Effector memory CD4-positive, alpha-beta T cell (primary cell): ENCODE measurements around the gene PTPRK.

Experiments
- DNase-seq, 3 donors: peaks; one replicate each; pipeline ENCODE4 v3.0.0-alpha.2; 2020
- H3K27ac ChIP-seq: 2 replicates; pipeline ENCODE4 v1.7.0; 2013; ENCODE audit warnings: mild to moderate bottlenecking, low read length, moderate library complexity; ENCODE audit not compliant: insufficient read depth, poor library complexity, severe bottlenecking
- H3K27me3 ChIP-seq: replicated peaks from 2 replicates; pipeline ENCODE4 v1.7.0; 2013; ENCODE audit warnings: mild to moderate bottlenecking, low read length; ENCODE audit not compliant: insufficient read depth, control insufficient read depth, poor library complexity, severe bottlenecking
- H3K36me3 ChIP-seq: 2 replicates; pipeline ENCODE4 v1.7.0; 2013; ENCODE audit warnings: mild to moderate bottlenecking, low read length, moderate library complexity; ENCODE audit not compliant: control insufficient read depth, insufficient read depth
- H3K4me1 ChIP-seq: 2 replicates; pipeline ENCODE4 v1.7.0; 2013; ENCODE audit warnings: low read length, mild to moderate bottlenecking; ENCODE audit not compliant: control insufficient read depth, insufficient read depth, poor library complexity, severe bottlenecking
- H3K4me3 ChIP-seq: 2 replicates; pipeline ENCODE4 v1.7.0; 2013; ENCODE audit warnings: low read length, low read depth, mild to moderate bottlenecking; ENCODE audit not compliant: insufficient read depth, poor library complexity, severe bottlenecking
- H3K9me3 ChIP-seq: 2 replicates; pipeline ENCODE4 v1.7.0; 2013; ENCODE audit warnings: mild to moderate bottlenecking, low read length, moderate library complexity; ENCODE audit not compliant: control insufficient read depth

The PTPRK gene

GRCh38 chr6:128046033-128046432 lies 474.4 kb downstream of the PTPRK start:
- no peak for DNase-seq
- no peak overlapping the region for H3K4me3 ChIP-seq
- H3K4me1 ChIP-seq, result no peaks in the 10 kb centered on the region
- no peaks in the 10 kb centered on the region for H3K36me3 ChIP-seq
- no peaks in the 10 kb centered on the region for H3K27me3 ChIP-seq
- H3K9me3 ChIP-seq, result no peaks in the 10 kb centered on the region
- H3K27ac ChIP-seq, result no peak overlapping the region

DNA sequence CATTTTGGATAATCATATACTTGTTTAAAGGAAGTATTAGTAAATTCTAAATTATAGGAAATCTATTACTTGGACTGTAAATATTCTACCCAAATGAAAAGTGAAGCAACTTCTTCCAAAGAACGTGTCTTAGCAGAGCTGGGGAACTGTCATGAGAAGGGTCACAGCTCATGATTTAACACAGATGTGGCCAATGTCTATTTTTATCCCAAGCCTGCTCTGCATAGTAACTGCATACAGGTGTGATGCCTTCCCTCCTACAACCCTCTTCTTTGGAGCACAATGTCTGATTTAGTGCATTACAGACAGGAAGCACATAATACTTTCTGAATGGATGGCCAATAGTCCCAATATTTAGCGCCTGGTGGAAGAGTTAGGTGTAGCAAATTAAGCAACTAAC lies 480.9 kb downstream of the PTPRK start:
- no peaks in the 10 kb centered on the region for H3K4me1 ChIP-seq
- no peaks in the 10 kb centered on the region for H3K27me3 ChIP-seq
- H3K4me3 ChIP-seq, result no peak overlapping the region
- no peaks in the 10 kb centered on the region for H3K36me3 ChIP-seq
- no peaks in the 10 kb centered on the region for H3K9me3 ChIP-seq
- H3K27ac ChIP-seq, result no peak overlapping the region
- DNase-seq, result no peak

DNA sequence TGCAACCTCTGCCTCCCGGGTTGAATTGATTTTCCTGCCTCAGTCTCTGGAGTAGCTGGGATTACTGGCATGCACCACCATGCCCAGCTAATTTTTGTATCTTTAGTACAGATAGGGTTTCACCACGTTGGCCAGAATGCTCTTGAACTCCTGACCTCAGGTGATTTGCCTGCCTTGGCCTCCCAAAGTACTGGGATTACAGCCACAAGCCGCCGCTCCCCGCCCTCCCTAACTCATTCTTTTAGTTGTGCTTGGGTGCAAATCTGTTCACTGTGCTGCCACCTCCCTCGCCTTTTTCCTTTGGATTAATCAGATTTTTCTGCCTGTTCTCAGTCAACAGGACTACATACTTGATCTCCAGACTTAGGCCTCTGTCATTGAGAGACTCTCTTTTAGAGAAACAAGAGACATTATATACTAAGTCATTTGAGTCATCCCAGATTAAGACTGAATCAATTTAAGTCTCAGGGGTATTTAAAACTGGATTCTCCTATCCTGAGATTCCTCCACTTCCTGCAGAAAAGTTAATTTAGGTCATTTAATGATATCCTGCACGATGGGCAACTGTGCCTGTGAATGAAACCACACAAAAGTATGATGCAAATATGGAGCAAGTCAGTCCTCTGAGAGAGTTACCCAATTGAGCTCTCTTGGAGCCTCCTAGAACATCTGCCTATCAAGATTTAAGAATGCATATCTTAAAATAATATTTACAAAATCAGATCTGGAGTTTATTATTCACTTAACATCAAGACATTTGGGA lies 483.4 kb downstream of the PTPRK start:
- H3K27me3 ChIP-seq, result no peaks in the 10 kb centered on the region
- no peaks in the 10 kb centered on the region for H3K9me3 ChIP-seq
- no peaks in the 10 kb centered on the region for H3K36me3 ChIP-seq
- H3K27ac ChIP-seq, result no peak overlapping the region
- no peak for DNase-seq
- no peak overlapping the region for H3K4me3 ChIP-seq
- H3K4me1 ChIP-seq, result no peaks in the 10 kb centered on the region

DNA sequence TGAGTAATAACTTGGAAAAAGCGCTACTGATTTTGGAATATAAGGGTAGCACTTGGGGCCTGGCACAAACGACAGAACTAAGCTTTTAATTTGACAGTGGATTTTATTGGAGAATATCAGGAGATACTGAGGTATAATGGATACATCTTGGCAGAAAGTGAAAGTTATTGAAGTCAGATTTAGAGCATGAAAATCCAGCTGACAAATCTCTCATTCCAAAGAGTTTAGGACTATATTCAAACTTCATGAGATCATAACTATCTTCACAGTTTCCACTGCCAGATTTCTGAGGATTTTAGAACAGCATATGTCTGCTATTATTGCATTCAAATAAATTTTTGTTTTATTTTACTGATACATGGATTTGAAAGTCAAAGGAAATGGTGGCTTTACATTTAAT lies 487.2 kb downstream of the PTPRK start:
- Histone ChIP-seq H3K27me3 (no peaks in the 10 kb centered on the region), H3K9me3 (no peaks in the 10 kb centered on the region), H3K4me1 (no peaks in the 10 kb centered on the region), H3K4me3 (no peak overlapping the region), H3K36me3 (no peaks in the 10 kb centered on the region), H3K27ac (no peak overlapping the region)
- DNase-seq, result no peak

GRCh38 chr6:128032042-128032441 lies 488.4 kb downstream of the PTPRK start:
- no peaks in the 10 kb centered on the region for H3K36me3 ChIP-seq
- no peak for DNase-seq

GRCh38 chr6:128029826-128030225 lies 490.6 kb downstream of the PTPRK start:
- no peaks in the 10 kb centered on the region for H3K4me1 ChIP-seq
- H3K4me3 ChIP-seq, result no peak overlapping the region
- H3K36me3 ChIP-seq, result no peaks in the 10 kb centered on the region
- DNase-seq, result no peak
- no peaks in the 10 kb centered on the region for H3K27me3 ChIP-seq
- H3K9me3 ChIP-seq, result no peaks in the 10 kb centered on the region
- H3K27ac ChIP-seq, result no peak overlapping the region

More at GRCh38 chr6:128032042-128032441, 488.4 kb downstream of the PTPRK start:
- no peak overlapping the region for H3K4me3 ChIP-seq
- H3K27me3 ChIP-seq, result no peaks in the 10 kb centered on the region
- no peaks in the 10 kb centered on the region for H3K9me3 ChIP-seq
- no peaks in the 10 kb centered on the region for H3K4me1 ChIP-seq
- no peak overlapping the region for H3K27ac ChIP-seq

DNA sequence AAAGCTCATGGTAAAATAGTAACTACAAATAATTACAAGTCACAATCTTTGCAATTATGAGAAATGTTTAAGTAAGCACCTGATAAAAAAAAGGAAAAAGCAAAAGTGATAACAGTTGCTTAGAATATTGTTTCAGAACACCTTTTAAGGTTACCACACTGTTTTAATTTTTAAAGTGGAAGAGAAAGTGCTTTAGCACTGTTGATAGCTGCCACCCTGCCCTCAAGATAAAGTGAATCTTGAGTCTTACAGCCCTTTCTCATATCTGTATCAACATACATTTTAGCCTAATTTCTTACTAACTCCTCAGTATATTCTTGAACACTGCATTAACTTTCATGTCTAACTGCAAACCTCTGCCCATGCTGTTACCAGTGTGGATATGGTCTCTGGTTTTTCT lies 492.2 kb downstream of the PTPRK start:
- H3K36me3 ChIP-seq, result no peaks in the 10 kb centered on the region
- DNase-seq, result no peak
- H3K4me1 ChIP-seq, result no peaks in the 10 kb centered on the region
- no peaks in the 10 kb centered on the region for H3K27me3 ChIP-seq
- no peak overlapping the region for H3K27ac ChIP-seq
- no peak overlapping the region for H3K4me3 ChIP-seq
- H3K9me3 ChIP-seq, result no peaks in the 10 kb centered on the region

GRCh38 chr6:128025478-128025877 lies 494.9 kb downstream of the PTPRK start:
- H3K27ac ChIP-seq, result no peak overlapping the region

GRCh38 chr6:128024969-128025368 lies 495.4 kb downstream of the PTPRK start:
- no peaks in the 10 kb centered on the region for H3K4me1 ChIP-seq
- H3K27ac ChIP-seq, result no peak overlapping the region
- DNase-seq, result no peak
- no peaks in the 10 kb centered on the region for H3K36me3 ChIP-seq
- no peaks in the 10 kb centered on the region for H3K27me3 ChIP-seq
- H3K9me3 ChIP-seq, result no peaks in the 10 kb centered on the region
- no peak overlapping the region for H3K4me3 ChIP-seq

More at GRCh38 chr6:128025478-128025877, 494.9 kb downstream of the PTPRK start:
- Histone ChIP-seq H3K9me3 (no peaks in the 10 kb centered on the region), H3K4me3 (no peak overlapping the region), H3K27me3 (no peaks in the 10 kb centered on the region), H3K4me1 (no peaks in the 10 kb centered on the region), H3K36me3 (no peaks in the 10 kb centered on the region)
- DNase-seq, result no peak

DNA sequence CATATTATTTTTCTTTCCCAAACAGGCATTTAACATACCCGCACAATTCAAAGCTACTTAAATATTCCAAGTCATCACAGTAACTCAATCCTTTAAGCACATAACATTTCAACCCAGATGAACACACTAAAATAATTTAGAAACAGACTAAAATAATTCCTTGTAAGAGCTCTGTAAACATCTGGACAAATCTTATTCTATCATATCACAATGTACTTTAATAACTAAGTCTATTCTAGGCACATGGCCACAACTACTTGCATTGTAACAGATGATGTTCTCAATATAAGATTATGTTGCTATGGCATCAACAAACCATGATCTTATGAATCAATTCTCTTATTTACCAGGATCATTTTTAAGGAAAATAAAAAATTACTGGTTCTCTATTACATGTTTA lies 496.4 kb downstream of the PTPRK start:
- no peaks in the 10 kb centered on the region for H3K36me3 ChIP-seq
- DNase-seq, result no peak
- no peaks in the 10 kb centered on the region for H3K27me3 ChIP-seq
- no peak overlapping the region for H3K4me3 ChIP-seq
- H3K4me1 ChIP-seq, result no peaks in the 10 kb centered on the region
- no peak overlapping the region for H3K27ac ChIP-seq
- no peaks in the 10 kb centered on the region for H3K9me3 ChIP-seq
